Mammary epithelial cell (primary cell): ENCODE results near the gene FKBP2.

Source experiments
- EZH2 ChIP-seq: IDR thresholded peaks from 2 replicates; pipeline ENCODE4 v1.6.1; 2012; ENCODE audit warnings: low read length, inconsistent platforms, borderline replicate concordance
- TF ChIP-seq, protein P1 (sequence below), 2 donors: IDR thresholded peaks in 1 of 2; conservative IDR thresholded peaks in 1 of 2; 2 replicates each; pipeline ENCODE4 v1.5.1; 2011 to 2012; ENCODE audit warnings: inconsistent platforms in 2 of 2, low read length in 2 of 2, mild to moderate bottlenecking in 2 of 2, control low read depth in 1 of 2, low read depth in 1 of 2; ENCODE audit not compliant: insufficient read depth in 1 of 2; ENCODE audit errors: extremely low read depth in 1 of 2

DNA sequence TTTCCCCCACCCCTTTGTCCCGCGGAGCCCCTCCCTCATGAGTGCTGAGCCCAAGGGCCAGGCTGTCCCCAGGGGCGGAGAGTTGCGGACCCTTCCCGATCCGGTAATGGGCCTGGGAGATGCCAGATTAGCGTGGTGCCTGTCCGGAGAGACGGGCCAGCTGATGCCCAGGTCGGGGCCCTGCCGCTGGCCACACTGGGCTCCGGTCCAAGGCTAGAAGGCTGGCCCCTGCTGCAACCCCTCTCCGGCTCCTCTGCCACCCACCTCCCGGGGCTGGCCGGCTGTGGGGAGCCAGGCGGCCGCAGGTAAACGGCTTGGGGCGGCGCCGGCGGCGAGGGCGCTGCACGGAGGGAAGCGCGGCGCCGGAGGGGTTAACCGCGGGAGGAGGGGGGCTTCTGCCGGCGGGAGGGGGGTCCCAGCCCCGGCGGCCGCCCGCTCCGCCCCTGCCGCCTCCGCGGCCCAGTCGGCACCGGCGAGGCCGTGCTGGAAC, 50.4 kb downstream of the FKBP2 start, which contains the start of gene KCNK4:
- TF ChIP-seq, protein P1, sequence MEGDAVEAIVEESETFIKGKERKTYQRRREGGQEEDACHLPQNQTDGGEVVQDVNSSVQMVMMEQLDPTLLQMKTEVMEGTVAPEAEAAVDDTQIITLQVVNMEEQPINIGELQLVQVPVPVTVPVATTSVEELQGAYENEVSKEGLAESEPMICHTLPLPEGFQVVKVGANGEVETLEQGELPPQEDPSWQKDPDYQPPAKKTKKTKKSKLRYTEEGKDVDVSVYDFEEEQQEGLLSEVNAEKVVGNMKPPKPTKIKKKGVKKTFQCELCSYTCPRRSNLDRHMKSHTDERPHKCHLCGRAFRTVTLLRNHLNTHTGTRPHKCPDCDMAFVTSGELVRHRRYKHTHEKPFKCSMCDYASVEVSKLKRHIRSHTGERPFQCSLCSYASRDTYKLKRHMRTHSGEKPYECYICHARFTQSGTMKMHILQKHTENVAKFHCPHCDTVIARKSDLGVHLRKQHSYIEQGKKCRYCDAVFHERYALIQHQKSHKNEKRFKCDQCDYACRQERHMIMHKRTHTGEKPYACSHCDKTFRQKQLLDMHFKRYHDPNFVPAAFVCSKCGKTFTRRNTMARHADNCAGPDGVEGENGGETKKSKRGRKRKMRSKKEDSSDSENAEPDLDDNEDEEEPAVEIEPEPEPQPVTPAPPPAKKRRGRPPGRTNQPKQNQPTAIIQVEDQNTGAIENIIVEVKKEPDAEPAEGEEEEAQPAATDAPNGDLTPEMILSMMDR (conservative IDR thresholded peaks at IDR 0.05 in 1 of 2, IDR thresholded peaks at IDR 0.05 in 1 of 2; ENCODE audit: extremely low read depth in 1 of 2, insufficient read depth in 1 of 2, low read depth in 1 of 2, low read length in 2 of 2): no peak
- TF ChIP-seq EZH2: no peak
